ENCODE data around the gene ATP6V0C. TPM values are rescaled to one million over a fixed set of nuclear protein-coding genes. Genes with fewer than 3 reads are reported as not detected.

ATP6V0C gene
- total RNA-seq, 1 donor from 2014 or later, result 117 TPM

GRCh38 chr16:2512735-2513404 is 882 bp upstream of the ATP6V0C start:
- Mint-ChIP-seq H3K27me3 (ENCODE audit: insufficient read depth) (peaks cover 6% of the 10 kb centered on the region), H3K4me1 (ENCODE audit: low read depth) (peaks cover 38% of the 10 kb centered on the region)
- DNase-seq (ENCODE audit: low spot score), result no peak

DNA sequence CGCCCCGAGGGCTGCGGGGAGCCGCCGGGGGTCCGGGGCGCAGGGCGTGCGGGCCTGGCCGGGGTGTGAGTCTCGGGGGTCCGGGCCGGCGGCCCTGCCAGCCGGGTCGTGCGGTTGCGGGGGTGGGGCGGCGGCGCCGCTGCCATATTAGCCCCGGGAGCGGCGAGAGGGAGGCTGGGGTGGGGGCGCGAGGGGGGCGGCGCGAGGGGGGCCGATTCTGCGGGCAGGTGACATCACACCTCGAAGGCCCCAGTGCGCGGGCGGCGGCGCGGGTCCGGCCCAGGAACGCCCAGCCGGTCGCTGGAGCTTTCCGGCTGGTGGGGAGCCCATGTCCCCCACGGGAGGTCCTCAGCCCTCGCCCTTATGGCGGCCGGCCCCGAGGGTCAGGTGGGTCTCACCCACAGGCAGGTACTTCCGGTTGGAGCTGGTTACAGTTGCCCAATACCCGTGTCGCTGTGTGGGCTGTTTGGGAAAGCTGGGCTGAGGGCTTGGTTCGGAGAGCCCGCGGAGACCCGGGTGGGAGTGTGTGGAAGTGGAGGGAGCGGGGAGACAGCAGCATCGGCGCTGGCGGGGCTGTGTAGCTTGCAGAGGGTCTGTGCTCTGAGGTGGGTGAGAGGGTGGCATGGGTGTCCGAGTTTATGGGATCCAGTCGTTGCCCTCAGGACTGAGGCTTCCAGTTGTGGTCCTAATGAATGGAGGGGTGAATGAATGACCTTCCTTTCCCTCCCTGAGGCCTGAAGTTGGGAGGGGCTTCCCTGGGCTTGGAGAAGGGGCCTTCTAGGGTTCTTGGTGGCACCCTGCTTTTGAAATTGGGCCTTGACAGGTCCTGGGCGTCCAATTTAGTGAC is 804 bp downstream of the ATP6V0C start:
- Mint-ChIP-seq H3K4me3 (peak overlapping the region; percentile 91), H3K4me1 (ENCODE audit: low read depth) (peaks cover 39% of the 10 kb centered on the region)
- DNase-seq (ENCODE audit: low spot score), result no peak

More at GRCh38 chr16:2512735-2513404, 882 bp upstream of the ATP6V0C start:
- Mint-ChIP-seq H3K9me3 (no peaks in the 10 kb centered on the region), H3K27ac (peak overlapping the region; percentile 85), H3K4me3 (peak overlapping the region; percentile 80), H3K36me3 (ENCODE audit: low read depth) (peaks cover 7% of the 10 kb centered on the region)
- intact Hi-C loops (cut with micrococcal nuclease), result loop anchor here (2.0 to 10.0 kb wide), 3 partner anchors 24 to 392 kb away; partner anchors contain the start of gene TBC1D24

DNA sequence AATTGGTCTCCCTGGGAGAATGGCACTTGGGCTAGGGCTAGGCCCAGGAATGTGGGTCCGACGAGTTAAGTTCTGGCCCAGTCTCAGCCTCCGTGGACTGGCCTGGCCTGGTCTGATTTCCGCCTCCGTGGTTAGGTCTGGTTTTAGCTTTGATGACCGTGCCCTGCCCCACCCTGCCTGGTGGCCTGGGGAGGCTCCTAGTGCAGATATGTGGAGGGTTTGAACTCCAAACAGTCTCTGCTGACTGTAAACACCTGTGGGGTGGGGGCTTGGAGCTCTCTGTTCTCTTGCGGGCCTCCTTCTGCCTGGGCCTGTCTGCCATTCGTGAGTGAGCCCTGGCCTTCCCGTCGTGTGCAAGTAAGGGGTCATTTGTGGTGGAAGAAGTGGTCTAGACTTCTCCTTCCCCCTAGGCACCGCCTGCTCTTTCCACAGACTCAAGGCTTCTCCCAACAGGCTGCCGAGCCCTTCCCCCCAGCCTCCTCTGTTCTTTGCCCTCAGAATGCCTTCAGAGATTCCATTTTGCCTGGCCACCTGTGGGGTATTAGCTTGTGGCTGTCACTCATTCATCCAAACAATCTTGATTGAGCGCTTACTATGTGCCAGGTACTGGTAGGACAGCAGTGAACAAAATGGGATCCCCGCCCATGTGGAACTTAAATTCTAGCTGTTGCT is 1.6 kb downstream of the ATP6V0C start:
- peak overlapping the region; percentile 91 for H3K4me3 Mint-ChIP-seq
- H3K27me3 Mint-ChIP-seq (ENCODE audit: insufficient read depth), result peaks cover 5% of the 10 kb centered on the region
- peaks cover 9% of the 10 kb centered on the region for H3K36me3 Mint-ChIP-seq (ENCODE audit: low read depth)
- peak overlapping the region; percentile 88 for H3K27ac Mint-ChIP-seq
- intact Hi-C loops (cut with micrococcal nuclease), result loop anchor here (10.0 kb wide), 1 partner anchor 389 kb away; no protein-coding TSS in a partner anchor
- H3K4me1 Mint-ChIP-seq (ENCODE audit: low read depth), result peaks cover 45% of the 10 kb centered on the region
- H3K9me3 Mint-ChIP-seq, result no peaks in the 10 kb centered on the region
- no peak for DNase-seq (ENCODE audit: low spot score)

More for the DNA sequence above, 804 bp downstream of the ATP6V0C start:
- Mint-ChIP-seq H3K36me3 (ENCODE audit: low read depth) (peaks cover 7% of the 10 kb centered on the region), H3K27me3 (ENCODE audit: insufficient read depth) (peaks cover 6% of the 10 kb centered on the region), H3K9me3 (no peaks in the 10 kb centered on the region), H3K27ac (peak overlapping the region; percentile 88)
- intact Hi-C loops (cut with micrococcal nuclease), result loop anchor here (10.0 kb wide), 1 partner anchor 390 kb away; no protein-coding TSS in a partner anchor

- peak overlapping the region; percentile 91 for H3K4me3 Mint-ChIP-seq
- peaks cover 50% of the 10 kb centered on the region for H3K4me1 Mint-ChIP-seq (ENCODE audit: low read depth)
- peaks cover 12% of the 10 kb centered on the region for H3K36me3 Mint-ChIP-seq (ENCODE audit: low read depth)
- no peaks in the 10 kb centered on the region for H3K9me3 Mint-ChIP-seq
- H3K27ac Mint-ChIP-seq, result peak overlapping the region; percentile 78
- DNase-seq (ENCODE audit: low spot score), result no peak
- peaks cover 3% of the 10 kb centered on the region for H3K27me3 Mint-ChIP-seq (ENCODE audit: insufficient read depth)
- intact Hi-C loops (cut with micrococcal nuclease), result loop anchor here (10.0 kb wide), 1 partner anchor 388 kb away; no protein-coding TSS in a partner anchor
These were observed 2.9 kb downstream of the ATP6V0C start for GRCh38 chr16:2516391-2517240.

- H3K4me1 Mint-ChIP-seq (ENCODE audit: low read depth), result peaks cover 45% of the 10 kb centered on the region
- no peaks in the 10 kb centered on the region for H3K9me3 Mint-ChIP-seq
- intact Hi-C loops (cut with micrococcal nuclease), result loop anchor here (10.0 kb wide), 1 partner anchor 387 kb away; no protein-coding TSS in a partner anchor
- H3K4me3 Mint-ChIP-seq, result no peak overlapping the region
- no peak overlapping the region for H3K27ac Mint-ChIP-seq
- H3K27me3 Mint-ChIP-seq (ENCODE audit: insufficient read depth), result no peaks in the 10 kb centered on the region
- peaks cover 12% of the 10 kb centered on the region for H3K36me3 Mint-ChIP-seq (ENCODE audit: low read depth)
- no peak for DNase-seq (ENCODE audit: low spot score)
These were observed 4.3 kb downstream of the ATP6V0C start for GRCh38 chr16:2517954-2518605.

GRCh38 chr16:2518823-2519710 is 5.3 kb downstream of the ATP6V0C start:
- peak overlapping the region; percentile 88 for H3K27ac Mint-ChIP-seq
- H3K36me3 Mint-ChIP-seq (ENCODE audit: low read depth), result peaks cover 17% of the 10 kb centered on the region
- H3K27me3 Mint-ChIP-seq (ENCODE audit: insufficient read depth), result no peaks in the 10 kb centered on the region
- no peaks in the 10 kb centered on the region for H3K9me3 Mint-ChIP-seq
- intact Hi-C loops (cut with micrococcal nuclease), result loop anchor here (10.0 kb wide), 1 partner anchor 386 kb away; no protein-coding TSS in a partner anchor
- peaks cover 43% of the 10 kb centered on the region for H3K4me1 Mint-ChIP-seq (ENCODE audit: low read depth)
- no peak for DNase-seq (ENCODE audit: low spot score)
- peak overlapping the region; percentile 80 for H3K4me3 Mint-ChIP-seq

- H3K36me3 Mint-ChIP-seq (ENCODE audit: low read depth), result peaks cover 22% of the 10 kb centered on the region
- intact Hi-C loops (cut with micrococcal nuclease), result loop anchor here (1.0 to 10.0 kb wide), 3 partner anchors 13 to 385 kb away; no protein-coding TSS in a partner anchor
- no peaks in the 10 kb centered on the region for H3K27me3 Mint-ChIP-seq (ENCODE audit: insufficient read depth)
- no peak for DNase-seq (ENCODE audit: low spot score)
- H3K27ac Mint-ChIP-seq, result peak overlapping the region; percentile 88
- H3K4me3 Mint-ChIP-seq, result peak overlapping the region; percentile 80
- no peaks in the 10 kb centered on the region for H3K9me3 Mint-ChIP-seq
- peaks cover 46% of the 10 kb centered on the region for H3K4me1 Mint-ChIP-seq (ENCODE audit: low read depth)
These were observed 5.9 kb downstream of the ATP6V0C start for GRCh38 chr16:2519711-2520080.

DNA sequence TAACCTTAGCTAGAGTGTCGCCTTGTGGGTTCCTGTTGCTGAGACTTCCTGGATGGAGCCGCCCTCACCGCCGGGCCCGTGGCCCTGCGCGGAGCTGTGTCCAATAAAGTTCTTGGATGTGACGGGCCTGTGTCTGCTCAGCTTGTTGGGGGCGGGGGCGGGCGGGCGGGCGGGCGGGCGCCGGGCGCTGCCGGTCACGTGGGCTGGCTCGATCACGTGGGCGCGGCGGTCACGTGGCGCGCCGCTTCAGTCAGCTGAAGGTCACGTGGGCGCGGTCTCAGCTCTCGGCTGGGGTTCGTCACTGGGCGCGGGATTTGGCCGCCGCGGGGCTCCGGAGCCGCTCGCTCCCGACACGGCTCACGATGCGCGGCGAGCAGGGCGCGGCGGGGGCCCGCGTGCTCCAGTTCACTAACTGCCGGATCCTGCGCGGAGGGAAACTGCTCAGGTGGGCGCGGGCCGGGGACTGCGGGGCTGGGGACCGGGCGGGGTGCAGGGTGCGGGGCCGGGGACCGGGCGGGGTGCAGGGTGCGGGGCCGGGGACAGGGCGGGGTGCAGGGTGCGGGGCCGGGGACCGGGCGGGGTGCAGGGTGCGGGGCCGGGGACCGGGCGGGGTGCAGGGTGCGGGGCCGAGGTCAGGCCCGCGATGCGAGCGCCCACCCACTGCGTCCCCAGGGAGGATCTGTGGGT is 6.5 kb downstream of the ATP6V0C start, which contains the start of gene AMDHD2:
Gene AMDHD2 (plus strand): TSS at position 275 of the 687 bp plus-strand sequence. CDS start 88 bp downstream, at position 363.
- H3K27me3 Mint-ChIP-seq (ENCODE audit: insufficient read depth), result no peaks in the 10 kb centered on the region
- intact Hi-C loops (cut with micrococcal nuclease), result loop anchor here (1.0 to 5.0 kb wide), 2 partner anchors 12 to 262 kb away; no protein-coding TSS in a partner anchor
- H3K27ac Mint-ChIP-seq, result peak within 1 kb of the TSS; percentile 88
- peak within 1 kb of the TSS; percentile 85 for H3K4me3 Mint-ChIP-seq
- no peaks in the 10 kb centered on the region for H3K9me3 Mint-ChIP-seq
- peak; percentile 84 for DNase-seq (ENCODE audit: low spot score)
- peaks cover 41% of the 10 kb centered on the region for H3K4me1 Mint-ChIP-seq (ENCODE audit: low read depth)
- peaks cover 24% of the 10 kb centered on the region for H3K36me3 Mint-ChIP-seq (ENCODE audit: low read depth)

- H3K9me3 Mint-ChIP-seq, result no peaks in the 10 kb centered on the region
- peak; percentile 58 for DNase-seq (ENCODE audit: low spot score)
- peaks cover 33% of the 10 kb centered on the region for H3K4me1 Mint-ChIP-seq (ENCODE audit: low read depth)
- H3K27me3 Mint-ChIP-seq (ENCODE audit: insufficient read depth), result no peaks in the 10 kb centered on the region
- H3K4me3 Mint-ChIP-seq, result peak overlapping the region; percentile 85
- intact Hi-C loops (cut with micrococcal nuclease), result loop anchor here (1.0 to 5.0 kb wide), 2 partner anchors 11 to 261 kb away; no protein-coding TSS in a partner anchor
- peaks cover 21% of the 10 kb centered on the region for H3K36me3 Mint-ChIP-seq (ENCODE audit: low read depth)
- H3K27ac Mint-ChIP-seq, result peak overlapping the region; percentile 83
These were observed 7.2 kb downstream of the ATP6V0C start for GRCh38 chr16:2520784-2521531.

GRCh38 chr16:2523801-2524231 is 10.1 kb downstream of the ATP6V0C start:
- peaks cover 17% of the 10 kb centered on the region for H3K36me3 Mint-ChIP-seq (ENCODE audit: low read depth)
- DNase-seq (ENCODE audit: low spot score), result no peak
- no peaks in the 10 kb centered on the region for H3K27me3 Mint-ChIP-seq (ENCODE audit: insufficient read depth)
- peak overlapping the region; percentile 40 for H3K27ac Mint-ChIP-seq
- no peaks in the 10 kb centered on the region for H3K9me3 Mint-ChIP-seq
- intact Hi-C loops (cut with micrococcal nuclease), result loop anchor here (5.0 kb wide), 1 partner anchor 258 kb away; no protein-coding TSS in a partner anchor
- H3K4me1 Mint-ChIP-seq (ENCODE audit: low read depth), result peaks cover 17% of the 10 kb centered on the region
- H3K4me3 Mint-ChIP-seq, result peak overlapping the region; percentile 51
